ENCODE results near the gene CCDC120. TPM values are rescaled to one million over a fixed set of nuclear protein-coding genes. Genes with fewer than 3 reads are reported as not detected.

CCDC120 gene
- total RNA-seq, 4 donors from 2014 or later, result 1.2 to 5.1 (median 2.9) TPM

DNA sequence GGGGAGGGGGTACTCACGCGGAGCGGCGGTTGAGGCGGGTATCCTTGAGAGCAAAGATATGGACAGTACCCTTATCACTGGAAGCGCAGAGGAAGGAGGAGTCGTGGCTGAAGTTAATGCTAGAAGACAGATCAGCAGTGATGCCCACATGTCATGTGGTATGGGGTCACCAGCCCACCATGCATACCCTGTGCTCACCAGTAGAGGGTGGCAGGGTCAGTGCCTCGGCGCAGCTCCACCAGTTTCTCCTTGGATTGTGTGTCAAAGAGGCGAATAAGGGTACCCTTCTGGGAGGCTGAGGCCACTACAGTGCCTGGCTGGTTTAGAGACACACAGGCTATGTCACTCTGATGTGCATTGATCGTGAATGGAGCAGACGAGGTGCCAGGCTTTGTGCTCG, 16.5 kb downstream of the CCDC120 start:
- peaks cover 16 to 40% (median 32%) of the 10 kb centered on the region in 4 donors for H3K4me1 ChIP-seq
- intact Hi-C loops (cut with DNase I), result no loop called here
- H3K27ac ChIP-seq (replicated peaks in 1 of 4), result no peak overlapping the region
- WGBS, result 93% methylated on average over 11 of the region's 13 CpGs
- H3K4me3 ChIP-seq, result no peak overlapping the region
- no peaks in the 10 kb centered on the region for H3K9me3 ChIP-seq
- no peak for DNase-seq (ENCODE audit: extremely low spot score)
- peaks cover 6 to 31% (median 29%) of the 10 kb centered on the region in 4 donors for H3K36me3 ChIP-seq
- H3K27me3 ChIP-seq, result no peaks in the 10 kb centered on the region
- no peak for TF ChIP-seq POLR2A (IDR thresholded peaks at IDR 0.05; ENCODE audit: low read depth)
- no peak for TF ChIP-seq EP300 (IDR thresholded peaks at IDR 0.05)
- TF ChIP-seq, protein P1, sequence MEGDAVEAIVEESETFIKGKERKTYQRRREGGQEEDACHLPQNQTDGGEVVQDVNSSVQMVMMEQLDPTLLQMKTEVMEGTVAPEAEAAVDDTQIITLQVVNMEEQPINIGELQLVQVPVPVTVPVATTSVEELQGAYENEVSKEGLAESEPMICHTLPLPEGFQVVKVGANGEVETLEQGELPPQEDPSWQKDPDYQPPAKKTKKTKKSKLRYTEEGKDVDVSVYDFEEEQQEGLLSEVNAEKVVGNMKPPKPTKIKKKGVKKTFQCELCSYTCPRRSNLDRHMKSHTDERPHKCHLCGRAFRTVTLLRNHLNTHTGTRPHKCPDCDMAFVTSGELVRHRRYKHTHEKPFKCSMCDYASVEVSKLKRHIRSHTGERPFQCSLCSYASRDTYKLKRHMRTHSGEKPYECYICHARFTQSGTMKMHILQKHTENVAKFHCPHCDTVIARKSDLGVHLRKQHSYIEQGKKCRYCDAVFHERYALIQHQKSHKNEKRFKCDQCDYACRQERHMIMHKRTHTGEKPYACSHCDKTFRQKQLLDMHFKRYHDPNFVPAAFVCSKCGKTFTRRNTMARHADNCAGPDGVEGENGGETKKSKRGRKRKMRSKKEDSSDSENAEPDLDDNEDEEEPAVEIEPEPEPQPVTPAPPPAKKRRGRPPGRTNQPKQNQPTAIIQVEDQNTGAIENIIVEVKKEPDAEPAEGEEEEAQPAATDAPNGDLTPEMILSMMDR (IDR thresholded peaks at IDR 0.05), result no peak
- TF ChIP-seq POLR2AphosphoS5 (IDR thresholded peaks at IDR 0.05), result no peak

DNA sequence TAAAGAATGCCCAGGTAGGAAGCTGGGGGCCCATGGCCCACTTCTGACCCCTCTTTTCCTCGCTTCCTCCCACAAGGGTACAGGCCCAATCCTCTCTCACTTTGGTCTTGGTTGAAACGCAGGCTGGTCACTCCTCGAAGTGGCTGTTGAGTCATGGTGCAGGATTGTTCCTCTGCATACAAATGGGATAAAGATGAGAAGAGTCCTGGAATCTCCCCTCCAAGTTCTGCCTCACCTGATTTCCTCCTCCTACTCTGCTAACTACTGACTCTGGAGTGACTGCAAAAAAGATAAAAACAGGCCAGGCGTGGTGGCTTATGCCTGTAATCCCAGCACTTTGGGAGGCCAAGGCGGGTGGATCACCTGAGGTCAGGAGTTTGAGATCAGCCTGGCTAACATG, 19.1 kb downstream of the CCDC120 start:
- DNase-seq (ENCODE audit: extremely low spot score), result no peak
- intact Hi-C loops (cut with DNase I), result no loop called here

DNA sequence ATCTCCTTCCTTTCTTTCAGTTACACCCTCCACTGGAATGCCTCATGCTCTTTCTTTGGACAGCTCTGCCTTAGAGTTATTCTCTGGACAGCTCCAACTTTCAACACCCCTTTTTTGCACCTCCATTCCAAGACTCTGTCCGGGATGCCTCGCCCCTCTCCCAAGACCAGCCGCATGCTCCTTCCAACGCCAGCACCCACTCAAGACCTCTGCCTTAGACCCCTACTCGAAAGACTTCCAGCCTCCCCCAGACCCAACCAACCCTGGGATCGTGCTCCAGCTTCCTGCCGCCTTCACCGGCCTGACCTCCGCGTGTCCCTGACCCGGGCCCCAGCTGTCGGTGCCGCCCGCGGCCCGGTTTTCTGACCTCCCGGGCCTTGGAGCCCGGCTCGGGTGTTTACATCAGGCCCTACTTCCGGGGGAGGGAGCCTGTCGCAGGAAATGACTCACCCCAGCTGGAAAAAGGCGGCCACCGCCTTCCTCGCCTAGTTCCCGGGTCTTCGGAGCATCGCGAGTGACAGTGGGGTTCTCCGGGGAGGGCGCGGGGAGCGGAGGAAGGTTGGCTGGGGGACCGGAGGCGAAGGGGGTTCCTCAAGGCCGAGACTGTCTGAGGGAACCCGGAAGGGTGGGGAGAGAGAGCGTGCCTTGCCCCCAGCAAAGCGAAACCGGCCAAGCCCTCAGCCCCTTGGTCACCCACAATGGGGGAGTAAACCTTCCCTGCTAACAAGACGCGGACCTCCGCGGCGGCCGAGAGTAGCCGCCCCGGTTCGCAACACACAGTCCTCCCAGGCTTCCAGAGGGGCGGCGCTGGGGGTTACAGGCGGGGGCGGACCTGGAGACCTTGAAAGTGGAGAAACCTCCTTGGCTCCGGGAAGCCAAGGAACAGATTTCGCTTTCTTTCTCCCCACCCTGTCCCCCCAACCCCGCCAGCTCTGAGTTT, 21.0 kb downstream of the CCDC120 start, which contains the start of gene WDR45:
WDR45 (minus strand) TSS at position 399 of the 940 bp plus-strand sequence. CDS start 1,792 bp downstream, outside the sequence.
- Histone ChIP-seq H3K27ac (replicated peaks in 1 of 4) (peak within 1 kb of the TSS; percentile 89 to 93 (median 90)), H3K36me3 (peaks cover 6 to 31% (median 29%) of the 10 kb centered on the region in 4 donors), H3K4me3 (peak within 1 kb of the TSS; percentile 56 to 76 (median 68)), H3K27me3 (no peaks in the 10 kb centered on the region), H3K9me3 (no peaks in the 10 kb centered on the region), H3K4me1 (peaks cover 0 to 17% (median 12%) of the 10 kb centered on the region in 4 donors)
- WGBS, result 31% methylated on average over 36 of the region's 55 CpGs
- intact Hi-C loops (cut with DNase I), result no loop called here
- TF ChIP-seq, protein P1 (IDR thresholded peaks at IDR 0.05), result no peak
- TF ChIP-seq POLR2AphosphoS5 (IDR thresholded peaks at IDR 0.05), result peak; percentile 83 to 90
- TF ChIP-seq EP300 (IDR thresholded peaks at IDR 0.05), result no peak
- peak; percentile 40 for TF ChIP-seq POLR2A (IDR thresholded peaks at IDR 0.05; ENCODE audit: low read depth)
- peak; percentile 92 for DNase-seq (ENCODE audit: extremely low spot score)

More for the DNA sequence above, 19.1 kb downstream of the CCDC120 start:
- H3K4me1 ChIP-seq, result peaks cover 8 to 31% (median 25%) of the 10 kb centered on the region in 4 donors
- no peak overlapping the region for H3K27ac ChIP-seq (replicated peaks in 1 of 4)
- 76% methylated on average over 5 of the region's 5 CpGs for WGBS
- no peaks in the 10 kb centered on the region for H3K27me3 ChIP-seq
- H3K4me3 ChIP-seq, result no peak overlapping the region
- TF ChIP-seq POLR2AphosphoS5 (IDR thresholded peaks at IDR 0.05), result no peak
- no peak for TF ChIP-seq POLR2A (IDR thresholded peaks at IDR 0.05; ENCODE audit: low read depth)
- no peak for TF ChIP-seq EP300 (IDR thresholded peaks at IDR 0.05)
- TF ChIP-seq, protein P1 (IDR thresholded peaks at IDR 0.05), result no peak
- peaks cover 6 to 31% (median 29%) of the 10 kb centered on the region in 4 donors for H3K36me3 ChIP-seq
- H3K9me3 ChIP-seq, result no peaks in the 10 kb centered on the region

DNA sequence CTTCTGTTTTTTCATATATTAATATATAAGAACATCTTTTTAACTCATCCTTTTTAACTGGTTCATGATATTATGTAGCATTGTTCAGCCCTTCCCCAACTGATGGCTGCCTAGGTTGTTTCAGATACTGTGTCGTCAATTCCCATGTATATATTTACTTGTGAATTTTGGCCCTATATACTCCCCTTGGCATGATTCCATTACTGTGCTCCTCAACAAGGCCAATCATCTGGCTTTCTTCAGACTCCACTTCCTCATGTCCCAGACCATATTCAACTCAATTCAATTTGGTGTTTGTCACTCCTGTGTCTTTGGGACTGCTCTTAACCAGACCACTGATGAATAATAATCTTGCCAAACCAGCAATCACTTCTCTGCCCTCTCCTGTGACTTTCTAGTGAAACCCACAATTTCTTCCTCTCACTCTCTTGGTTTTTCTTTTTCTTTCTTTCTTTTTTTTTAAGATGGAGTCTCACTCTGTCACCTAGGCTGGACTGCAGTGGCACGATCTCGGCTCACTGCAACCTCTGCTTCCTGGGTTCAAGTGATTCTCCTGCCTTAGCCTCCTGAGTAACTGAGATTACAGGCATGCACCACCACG, 23.6 kb downstream of the CCDC120 start:
- no peak for DNase-seq (ENCODE audit: extremely low spot score)
- peaks cover 5 to 8% (median 7%) of the 10 kb centered on the region in 4 donors for H3K36me3 ChIP-seq
- H3K27me3 ChIP-seq, result no peaks in the 10 kb centered on the region
- intact Hi-C loops (cut with DNase I), result no loop called here
- H3K27ac ChIP-seq (replicated peaks in 1 of 4), result no peak overlapping the region
- 83% methylated on average over 4 of the region's 4 CpGs for WGBS
- peaks cover 0 to 16% (median 12%) of the 10 kb centered on the region in 4 donors for H3K4me1 ChIP-seq
- TF ChIP-seq POLR2AphosphoS5 (IDR thresholded peaks at IDR 0.05) (no peak), EP300 (IDR thresholded peaks at IDR 0.05) (no peak), POLR2A (IDR thresholded peaks at IDR 0.05; ENCODE audit: low read depth) (no peak)
- TF ChIP-seq, protein P1 (IDR thresholded peaks at IDR 0.05), result no peak
- H3K4me3 ChIP-seq, result no peak overlapping the region
- H3K9me3 ChIP-seq, result no peaks in the 10 kb centered on the region
